Aorta (tissue), 5 donors: ENCODE measurements around the gene CYSTM1. TPM values are rescaled to one million over a fixed set of nuclear protein-coding genes. Genes with fewer than 3 reads are reported as not detected.

ENCODE experiments used
- ATAC-seq: fragments of 200-7000 bp; cut with Tn5 transposase; one replicate; pipeline ENCODE4 v1.9.1; 2022; ENCODE audit warnings: moderate library complexity; ENCODE audit not compliant: low FRiP score
- DNase-seq, 2 donors: peaks; one replicate each; pipeline ENCODE4 v3.0.0-alpha.2; 2020
- H3K27ac ChIP-seq, 2 donors: one replicate each; pipeline ENCODE4 v1.5.1; 2013; ENCODE audit warnings: low read length in 2 of 2, mild to moderate bottlenecking in 2 of 2, moderate library complexity in 2 of 2, control low read depth in 1 of 2, inconsistent platforms in 1 of 2, low read depth in 1 of 2
- H3K27me3 ChIP-seq, 2 donors: one replicate each; pipeline ENCODE4 v1.6.1; 2013; ENCODE audit warnings: control low read depth in 1 of 2, low read length in 1 of 2, mild to moderate bottlenecking in 1 of 2, moderate library complexity in 1 of 2; ENCODE audit not compliant: insufficient read depth in 2 of 2, control insufficient read depth in 1 of 2
- H3K36me3 ChIP-seq, 2 donors: one replicate each; pipeline ENCODE4 v1.6.1; 2013; ENCODE audit warnings: control low read depth in 1 of 2, low read length in 1 of 2, mild to moderate bottlenecking in 1 of 2; ENCODE audit not compliant: insufficient read depth in 2 of 2, control insufficient read depth in 1 of 2
- H3K4me1 ChIP-seq, 2 donors: one replicate each; pipeline ENCODE4 v1.6.1; 2013; ENCODE audit warnings: low read length in 2 of 2, control low read depth in 1 of 2, mild to moderate bottlenecking in 1 of 2, moderate library complexity in 1 of 2; ENCODE audit not compliant: insufficient read depth in 2 of 2, control insufficient read depth in 1 of 2
- H3K4me3 ChIP-seq, 2 donors: one replicate each; pipeline ENCODE4 v1.5.1; 2013; ENCODE audit warnings: low read length in 2 of 2, control low read depth in 1 of 2, mild to moderate bottlenecking in 1 of 2
- H3K9me3 ChIP-seq: one replicate; pipeline ENCODE4 v1.6.1; 2013; ENCODE audit warnings: mild to moderate bottlenecking, low read length; ENCODE audit not compliant: control insufficient read depth
- WGBS, 2 donors: extraction: QIAGEN DNeasy Blood & Tissue Kit; methylation state at CpG; one replicate each; pipeline ENCODE4 v1.1.7; 2013; 5-methylcytosine and 5-hydroxymethylcytosine counted together
- intact Hi-C, 2 donors: fragments of 100-400 bp; cut with DNase I; formaldehyde crosslinking; loops; one replicate each; pipeline versions ENCODE4 v1.14.2 to v1.15.0; 2022
- polyA plus RNA-seq, 2 donors: library from polyadenylated mRNA; stranded (reverse); fragments of 200-250 nt; gene quantifications; one replicate each; pipeline ENCODE4 v1.2.3, GENCODE V29; 2013
- total RNA-seq, 2 donors: library from RNA; stranded (reverse); fragmentation: NEBNext Ultra II Directional; extraction: Animal tissue kit (Norgen Biotek cat#: 25700); gene quantifications; one replicate each; pipeline ENCODE4 v1.2.1, GENCODE V29; 2021
- donor health status: healthy with polysubstance abuse.
- donor health status: Bipolar disorder and iron deficiency.
- donor health status: DM: no; HTN: no; CAD: no.
- donor health status: DM: no; HTN: no; CAD: no.
- donor health status: DM: yes; HTN: yes; CAD: no.

The CYSTM1 gene
- total and polyA plus RNA-seq, 4 donors, result 44.7 to 179 (median 64.8) TPM

- ATAC-seq (no peak), DNase-seq (no peak)
- no peaks in the 10 kb centered on the region for H3K9me3 ChIP-seq
- no peaks in the 10 kb centered on the region for H3K4me1 ChIP-seq
- intact Hi-C loops, result no loop called here
- H3K4me3 ChIP-seq, result no peak overlapping the region
- no peaks in the 10 kb centered on the region for H3K36me3 ChIP-seq
- H3K27me3 ChIP-seq, result no peaks in the 10 kb centered on the region
- no peak overlapping the region for H3K27ac ChIP-seq
- WGBS, 2 donors, result 98 to 100% methylated on average over 1 of the region's 1 CpG
Observed at GRCh38 chr5:140217299-140218026, 42.5 kb downstream of the CYSTM1 start.

DNA sequence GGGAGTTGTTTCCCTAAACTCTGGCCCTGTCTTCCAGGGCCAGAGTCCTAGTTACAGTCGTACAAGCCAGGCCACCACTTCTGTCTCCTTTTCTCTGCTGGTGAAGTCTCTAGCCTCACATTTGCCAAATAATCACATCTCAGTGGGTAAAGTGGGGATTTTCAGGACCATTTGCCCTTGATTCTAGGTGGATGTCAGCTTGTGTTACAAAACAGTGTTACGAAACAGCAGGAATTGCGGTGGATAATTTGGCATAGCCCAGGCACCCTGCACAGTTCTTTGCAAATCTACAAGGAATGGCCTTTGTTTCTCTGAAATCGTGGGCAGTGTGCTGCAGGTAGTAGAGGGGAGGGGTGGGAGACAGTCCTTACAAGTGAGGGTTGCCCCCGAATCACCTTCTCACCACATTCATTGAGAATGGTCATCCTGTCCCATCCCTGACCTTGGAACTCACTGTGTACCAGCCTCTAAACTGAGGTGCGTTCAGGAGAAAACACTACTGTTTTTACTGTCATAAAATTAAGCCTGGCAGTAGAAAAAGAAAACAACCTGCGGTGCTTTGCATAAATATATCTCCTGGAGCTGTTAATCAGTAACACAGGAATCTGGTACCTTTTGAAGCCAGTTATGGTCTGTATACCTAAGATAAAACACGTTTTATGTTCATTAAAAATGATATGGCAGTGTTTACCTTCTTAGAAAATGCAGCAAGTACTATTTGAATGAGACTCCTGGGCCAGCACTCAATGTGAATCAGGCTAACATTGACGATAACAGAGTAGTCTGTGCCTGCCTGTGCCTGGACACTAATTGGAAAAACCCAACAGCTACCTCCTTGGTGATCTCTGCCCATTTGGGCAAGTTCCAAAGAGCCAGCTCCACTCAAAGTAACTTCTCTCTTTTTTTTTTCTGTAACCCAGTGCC is 44.3 kb downstream of the CYSTM1 start:
- Histone ChIP-seq H3K9me3 (no peaks in the 10 kb centered on the region), H3K4me1 (no peaks in the 10 kb centered on the region), H3K36me3 (no peaks in the 10 kb centered on the region), H3K27me3 (no peaks in the 10 kb centered on the region), H3K4me3 (no peak overlapping the region), H3K27ac (no peak overlapping the region)
- 78 to 79% methylated on average over 9 of the region's 9 CpGs for WGBS, 2 donors
- ATAC-seq (no peak), DNase-seq (no peak)
- intact Hi-C loops, result no loop called here

- no peaks in the 10 kb centered on the region for H3K4me1 ChIP-seq
- H3K27ac ChIP-seq, result no peak overlapping the region
Observed at GRCh38 chr5:140220032-140220697, 45.2 kb downstream of the CYSTM1 start.

DNA sequence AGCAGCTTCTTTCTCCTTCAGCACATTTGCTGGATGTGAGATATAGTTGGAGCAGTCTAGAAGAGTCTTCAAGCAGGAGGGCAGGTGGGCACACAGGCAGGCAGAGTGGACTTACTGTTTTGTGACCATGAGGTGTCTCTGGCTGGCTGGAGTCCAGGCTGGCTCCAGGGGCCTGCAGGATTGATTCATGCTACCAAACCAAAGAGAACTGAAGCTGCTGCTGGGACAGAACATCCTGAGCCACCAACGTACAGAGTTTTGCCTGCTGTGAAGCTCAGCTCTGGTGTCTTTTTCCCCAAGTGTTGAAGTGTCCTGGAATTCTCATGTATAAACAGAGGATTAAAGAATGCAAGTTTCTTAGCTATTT is 45.7 kb downstream of the CYSTM1 start:
- Histone ChIP-seq H3K4me3 (no peak overlapping the region), H3K9me3 (no peaks in the 10 kb centered on the region), H3K27ac (no peak overlapping the region), H3K4me1 (no peaks in the 10 kb centered on the region), H3K27me3 (no peaks in the 10 kb centered on the region), H3K36me3 (no peaks in the 10 kb centered on the region)
- 83 to 100% methylated on average over 1 of the region's 1 CpG for WGBS, 2 donors
- no peak for ATAC-seq
- intact Hi-C loops, result no loop called here
- DNase-seq, result no peak

More at GRCh38 chr5:140220032-140220697, 45.2 kb downstream of the CYSTM1 start:
- no peak overlapping the region for H3K4me3 ChIP-seq
- no peaks in the 10 kb centered on the region for H3K27me3 ChIP-seq
- WGBS, 2 donors, result 86% methylated on average over 3 of the region's 3 CpGs
- intact Hi-C loops, result no loop called here
- H3K9me3 ChIP-seq, result no peaks in the 10 kb centered on the region
- H3K36me3 ChIP-seq, result no peaks in the 10 kb centered on the region
- no peak for DNase-seq
- no peak for ATAC-seq

DNA sequence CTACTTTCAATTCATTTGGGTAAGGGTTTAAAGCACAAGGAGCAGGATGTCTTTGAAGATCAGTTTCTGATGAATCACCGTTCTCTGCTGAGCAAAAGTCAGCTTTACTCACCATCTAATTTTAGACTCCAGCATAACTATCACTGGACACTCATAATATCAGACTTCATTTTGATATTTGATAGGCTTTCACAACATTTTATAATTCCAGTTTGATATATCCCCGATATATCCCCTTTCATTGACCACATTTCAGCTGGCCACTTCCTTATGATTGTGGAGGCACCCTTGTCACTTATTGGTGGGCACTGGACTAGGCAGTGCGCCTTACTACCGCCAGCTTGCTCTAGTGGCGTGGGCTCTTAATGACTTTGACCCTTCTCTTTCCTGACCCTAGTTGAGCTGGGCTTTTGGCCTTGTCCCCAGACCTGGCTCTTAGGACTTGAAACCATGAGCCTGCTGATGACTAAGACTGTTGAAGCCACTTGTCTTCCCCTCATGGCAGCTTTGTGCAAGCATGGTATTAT is 46.8 kb downstream of the CYSTM1 start:
- Histone ChIP-seq H3K4me1 (no peaks in the 10 kb centered on the region), H3K9me3 (no peaks in the 10 kb centered on the region), H3K36me3 (no peaks in the 10 kb centered on the region), H3K4me3 (no peak overlapping the region), H3K27ac (no peak overlapping the region), H3K27me3 (no peaks in the 10 kb centered on the region)
- 78 to 84% methylated on average over 5 of the region's 5 CpGs for WGBS, 2 donors
- no peak for ATAC-seq
- DNase-seq, result no peak
- intact Hi-C loops, result no loop called here

- no peaks in the 10 kb centered on the region for H3K36me3 ChIP-seq
- no peaks in the 10 kb centered on the region for H3K4me1 ChIP-seq
- intact Hi-C loops, result no loop called here
- no peak overlapping the region for H3K27ac ChIP-seq
- ATAC-seq (no peak), DNase-seq (no peak)
- H3K4me3 ChIP-seq, result no peak overlapping the region
- no peaks in the 10 kb centered on the region for H3K27me3 ChIP-seq
- 94 to 100% methylated on average over 1 of the region's 1 CpG for WGBS, 2 donors
- H3K9me3 ChIP-seq, result no peaks in the 10 kb centered on the region
Observed at GRCh38 chr5:140222416-140222815, 47.4 kb downstream of the CYSTM1 start.

DNA sequence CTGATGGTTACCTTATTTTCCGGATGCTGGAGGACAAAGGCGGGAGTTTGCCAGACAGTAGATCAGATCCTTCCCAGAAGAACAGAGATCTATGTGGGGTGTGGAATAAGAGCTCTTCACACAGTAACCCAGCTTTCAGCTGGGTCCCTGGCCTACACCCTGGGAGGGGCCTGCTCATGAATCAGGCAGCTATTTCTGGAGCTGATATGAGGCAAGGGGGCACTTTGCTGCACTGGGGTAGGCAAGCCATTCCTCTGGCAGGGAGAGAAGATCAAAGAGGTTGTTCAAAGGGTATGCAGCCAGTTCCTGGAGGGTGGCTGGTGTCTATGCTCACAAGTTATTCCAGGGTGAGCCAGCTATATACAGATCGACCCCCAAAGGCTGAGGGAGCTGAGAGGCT is 48.6 kb downstream of the CYSTM1 start:
- WGBS, 2 donors, result 87 to 89% methylated on average over 3 of the region's 3 CpGs
- DNase-seq (no peak), ATAC-seq (no peak)
- intact Hi-C loops, result no loop called here
- no peaks in the 10 kb centered on the region for H3K9me3 ChIP-seq
- H3K36me3 ChIP-seq, result no peaks in the 10 kb centered on the region
- no peaks in the 10 kb centered on the region for H3K4me1 ChIP-seq
- H3K4me3 ChIP-seq, result no peak overlapping the region
- H3K27ac ChIP-seq, result no peak overlapping the region
- H3K27me3 ChIP-seq, result no peaks in the 10 kb centered on the region

DNA sequence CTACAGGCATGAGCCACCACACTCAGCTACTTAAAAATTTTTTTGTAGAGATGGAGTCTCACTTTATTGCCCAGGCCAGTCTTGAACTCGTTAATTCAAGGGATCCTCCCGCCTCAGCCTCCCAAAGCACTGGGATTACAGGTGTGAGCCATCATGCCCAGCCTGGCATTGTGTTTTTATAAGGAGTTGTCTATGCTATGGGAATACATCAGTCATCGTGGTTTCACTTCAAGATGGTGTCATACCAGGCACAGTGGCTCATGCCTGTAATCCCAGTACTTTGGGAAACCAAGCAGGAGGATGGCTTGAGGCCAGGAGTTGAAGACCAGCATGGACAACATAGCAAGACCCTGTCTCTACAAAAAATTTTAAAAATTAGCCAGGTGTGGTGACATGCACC is 49.7 kb downstream of the CYSTM1 start:
- H3K27ac ChIP-seq, result no peak overlapping the region
- H3K4me1 ChIP-seq, result no peaks in the 10 kb centered on the region
- 95 to 100% methylated on average over 3 of the region's 3 CpGs for WGBS, 2 donors
- no peaks in the 10 kb centered on the region for H3K9me3 ChIP-seq
- DNase-seq (no peak), ATAC-seq (no peak)
- H3K4me3 ChIP-seq, result no peak overlapping the region
- intact Hi-C loops, result no loop called here
- H3K27me3 ChIP-seq, result no peaks in the 10 kb centered on the region
- no peaks in the 10 kb centered on the region for H3K36me3 ChIP-seq
